HTR-8/SVneo (cell line): ENCODE measurements around the gene SP100.

Experiments
- DNase-seq: peaks from one replicate; pipeline ENCODE4 v3.0.0; 2011; ENCODE audit warnings: low spot score, mixed read lengths; ENCODE audit not compliant: insufficient read length
- FAIRE-seq: peaks from 2 replicates; lab custom pipeline; 2011; peaks lifted over from hg19 to GRCh38; lab: Jason Lieb, UNC

The SP100 gene

DNA sequence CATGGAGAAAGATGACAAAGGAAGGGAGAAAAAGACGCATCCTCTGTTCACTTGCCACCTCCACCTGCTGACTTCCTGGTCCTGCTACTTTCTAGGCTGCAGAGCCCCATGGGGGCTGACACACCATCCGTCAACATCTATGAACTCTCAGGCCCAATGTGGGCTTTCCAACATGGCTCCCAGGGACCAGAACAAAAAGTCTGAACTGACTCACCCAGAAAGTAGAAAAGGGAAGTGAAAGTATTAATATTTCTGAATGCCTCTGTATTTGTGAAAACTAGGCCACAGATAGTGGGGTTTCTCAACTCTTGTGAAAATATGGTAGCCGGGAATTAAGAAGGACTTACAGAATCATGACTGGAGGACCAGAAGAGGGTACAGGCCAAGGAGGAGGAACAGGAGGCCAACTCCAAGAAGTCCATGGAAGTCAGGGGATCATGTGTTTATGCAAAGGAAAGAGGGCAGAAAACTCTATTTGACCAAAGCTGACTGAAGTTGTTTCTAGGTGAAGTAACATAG lies 173.6 kb downstream of the SP100 start:
- DNase-seq (no peak), FAIRE-seq (no peak)

- DNase-seq = no peak
- no peak for FAIRE-seq
Observed at GRCh38 chr2:230590333-230590732, 174.3 kb downstream of the SP100 start.

- no peak for FAIRE-seq
- no peak for DNase-seq
Observed at GRCh38 chr2:230591850-230592249, 175.8 kb downstream of the SP100 start.

- FAIRE-seq (no peak), DNase-seq (no peak)
Observed at GRCh38 chr2:230592775-230593174, 176.8 kb downstream of the SP100 start.
